ENCODE results near the gene TAS2R19.
"Not testable (repeated sequence)": the region's sequence is repeated elsewhere in the genome, so short reads cannot be mapped to it uniquely, and the experiment has no call there.

GRCh38 chr12:11041366-11041765 lies 18.9 kb upstream of the TAS2R19 start:
- TF ChIP-seq, protein P1, sequence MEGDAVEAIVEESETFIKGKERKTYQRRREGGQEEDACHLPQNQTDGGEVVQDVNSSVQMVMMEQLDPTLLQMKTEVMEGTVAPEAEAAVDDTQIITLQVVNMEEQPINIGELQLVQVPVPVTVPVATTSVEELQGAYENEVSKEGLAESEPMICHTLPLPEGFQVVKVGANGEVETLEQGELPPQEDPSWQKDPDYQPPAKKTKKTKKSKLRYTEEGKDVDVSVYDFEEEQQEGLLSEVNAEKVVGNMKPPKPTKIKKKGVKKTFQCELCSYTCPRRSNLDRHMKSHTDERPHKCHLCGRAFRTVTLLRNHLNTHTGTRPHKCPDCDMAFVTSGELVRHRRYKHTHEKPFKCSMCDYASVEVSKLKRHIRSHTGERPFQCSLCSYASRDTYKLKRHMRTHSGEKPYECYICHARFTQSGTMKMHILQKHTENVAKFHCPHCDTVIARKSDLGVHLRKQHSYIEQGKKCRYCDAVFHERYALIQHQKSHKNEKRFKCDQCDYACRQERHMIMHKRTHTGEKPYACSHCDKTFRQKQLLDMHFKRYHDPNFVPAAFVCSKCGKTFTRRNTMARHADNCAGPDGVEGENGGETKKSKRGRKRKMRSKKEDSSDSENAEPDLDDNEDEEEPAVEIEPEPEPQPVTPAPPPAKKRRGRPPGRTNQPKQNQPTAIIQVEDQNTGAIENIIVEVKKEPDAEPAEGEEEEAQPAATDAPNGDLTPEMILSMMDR (IDR thresholded peaks at IDR 0.05) = not testable (repeated sequence)
- not testable (repeated sequence) for TF ChIP-seq POLR2AphosphoS5, POLR2A (IDR thresholded peaks at IDR 0.05)

Data from stomach (tissue), 4 donors.